ENCODE data around the gene ANKS1A.
"Not testable (repeated sequence)": the region's sequence is repeated elsewhere in the genome, so short reads cannot be mapped to it uniquely, and the experiment has no call there.

The ANKS1A gene

DNA sequence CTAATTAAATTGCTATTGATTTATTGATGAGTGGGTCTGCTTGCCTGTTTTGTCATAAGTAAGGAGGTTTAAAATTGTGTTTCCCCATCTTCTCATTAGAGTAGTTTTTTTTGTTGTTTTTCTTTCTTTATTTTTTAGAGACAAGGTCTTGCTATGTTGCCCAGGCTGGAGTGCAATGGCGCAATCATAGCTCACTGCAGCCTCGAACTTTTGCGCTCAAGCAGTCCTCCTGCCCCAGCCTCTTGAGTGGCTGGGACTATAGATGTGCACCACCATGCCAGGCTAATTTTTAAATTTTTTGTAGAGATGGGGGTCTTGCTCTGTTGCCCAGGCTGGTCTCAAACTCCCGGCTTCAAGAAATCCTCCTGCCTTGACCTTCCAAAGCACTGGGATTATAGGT, 31.0 kb downstream of the ANKS1A start:
- no peak for DNase-seq

GRCh38 chr6:34922177-34922663, 33.2 kb downstream of the ANKS1A start:
- DNase-seq, result no peak

DNA sequence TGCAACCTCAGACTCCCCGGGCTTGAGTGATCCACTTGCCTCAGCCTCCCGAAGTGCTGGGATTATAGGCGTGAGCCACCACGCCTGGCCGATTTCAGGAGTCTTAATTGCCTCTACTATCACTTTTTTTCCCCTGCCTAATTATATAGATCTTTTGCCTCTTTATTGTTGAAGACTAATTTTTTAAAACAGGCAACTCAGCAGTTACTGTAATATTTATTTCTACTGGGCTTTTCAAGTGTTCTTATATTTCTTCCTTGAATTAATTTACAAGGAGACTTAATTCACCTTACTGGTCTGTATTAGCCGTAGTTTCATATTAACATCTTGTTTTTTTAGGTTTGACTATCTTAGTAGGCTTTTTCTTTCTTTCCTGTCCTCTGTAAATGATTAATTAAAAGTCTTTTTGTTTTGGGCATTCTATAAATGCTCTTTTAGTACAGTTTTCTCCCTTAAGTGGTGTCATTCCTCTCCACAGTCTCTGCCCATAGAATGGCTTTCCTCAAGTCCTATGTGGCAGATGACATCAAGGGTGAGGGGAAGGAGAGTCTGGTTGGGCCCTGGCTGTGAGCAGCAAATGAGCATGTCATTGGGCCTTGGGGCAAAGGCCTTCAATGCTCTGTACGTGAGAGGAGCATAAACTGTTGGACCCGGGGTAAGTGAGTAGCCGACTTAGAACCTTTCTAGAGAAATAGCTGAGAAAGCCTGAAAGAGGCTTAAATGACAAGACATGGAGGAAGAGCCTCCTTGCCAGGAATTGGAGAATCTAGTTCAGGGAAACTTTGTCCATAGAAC, 36.0 kb downstream of the ANKS1A start:
- no peak for DNase-seq

GRCh38 chr6:34926655-34927054, 37.6 kb downstream of the ANKS1A start:
- no peak for DNase-seq

DNA sequence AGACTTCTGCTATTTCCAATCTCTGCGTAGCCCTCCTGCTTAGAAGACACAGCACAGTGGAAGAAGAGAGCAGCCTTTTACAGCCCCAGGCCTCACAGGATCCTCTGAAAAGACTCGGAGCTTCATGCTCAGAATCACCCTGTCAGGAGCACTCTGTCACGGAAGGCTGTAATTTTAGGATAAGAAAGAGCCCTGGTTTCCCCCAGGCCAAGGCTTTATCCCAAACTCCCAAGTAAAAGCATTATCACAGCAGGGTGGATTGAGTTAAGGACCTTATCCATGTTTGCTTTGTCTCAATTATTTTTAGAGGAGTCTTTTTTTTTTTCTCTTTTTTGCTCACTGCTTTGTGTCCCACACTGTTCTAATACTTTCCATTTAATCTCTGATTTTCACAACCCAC, 39.2 kb downstream of the ANKS1A start:
- no peak for DNase-seq

DNA sequence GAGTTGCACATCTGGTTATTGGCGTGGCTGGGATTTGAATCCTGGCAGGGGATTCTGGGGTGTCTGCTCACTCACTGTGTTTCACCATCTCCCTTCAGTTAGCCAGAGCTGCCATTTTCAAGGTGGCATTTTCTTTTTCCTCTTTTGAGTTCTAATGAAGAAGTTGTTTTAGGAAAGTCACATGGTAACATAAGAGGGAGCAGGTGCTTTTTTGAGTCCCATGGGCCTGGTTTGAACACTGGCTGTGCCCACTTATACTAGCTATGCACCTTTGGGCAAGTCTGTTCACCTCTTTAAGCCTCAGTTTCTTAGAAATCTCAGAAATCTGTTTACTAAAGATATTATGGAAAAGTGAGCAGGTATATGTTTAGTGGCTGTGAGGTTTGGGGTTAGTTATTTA, 39.6 kb downstream of the ANKS1A start:
- DNase-seq, result no peak

DNA sequence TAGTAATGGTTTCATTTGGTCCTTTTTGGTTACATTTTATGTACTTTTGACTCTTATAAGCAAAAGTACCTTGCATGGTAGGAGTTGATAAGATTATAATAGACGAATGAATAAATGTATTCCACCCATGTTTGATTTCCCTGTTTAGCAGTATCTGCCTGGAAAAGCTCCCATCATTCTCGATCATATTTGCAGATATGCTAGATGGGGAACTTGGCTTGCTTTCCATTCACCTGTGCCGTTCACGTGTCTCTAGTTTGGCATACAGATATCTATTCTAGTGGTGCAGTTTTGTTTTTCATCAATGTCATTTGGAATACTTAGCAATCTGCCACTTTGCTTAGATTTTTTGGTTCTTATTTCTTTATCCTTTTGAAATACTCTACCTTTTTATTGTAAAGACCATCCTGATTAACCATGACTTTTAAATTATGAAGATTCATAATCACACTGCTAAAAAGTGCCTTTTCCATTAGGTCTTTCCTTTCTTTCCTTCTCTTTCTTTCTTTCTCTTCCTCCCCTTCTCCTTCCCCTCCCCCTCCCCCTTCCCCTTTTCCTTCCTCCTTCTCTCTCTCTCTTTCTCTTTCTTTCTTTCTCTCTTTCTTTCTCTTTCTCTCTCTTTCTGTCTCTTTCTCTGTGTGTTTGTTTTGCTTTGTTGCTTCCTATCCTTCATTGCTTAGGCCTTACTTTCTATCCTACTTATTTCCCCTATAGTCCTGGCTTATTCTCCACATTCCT, 40.4 kb downstream of the ANKS1A start:
- no peak for DNase-seq

- no peak for DNase-seq
Observed at GRCh38 chr6:34930221-34930620, 41.2 kb downstream of the ANKS1A start.

DNA sequence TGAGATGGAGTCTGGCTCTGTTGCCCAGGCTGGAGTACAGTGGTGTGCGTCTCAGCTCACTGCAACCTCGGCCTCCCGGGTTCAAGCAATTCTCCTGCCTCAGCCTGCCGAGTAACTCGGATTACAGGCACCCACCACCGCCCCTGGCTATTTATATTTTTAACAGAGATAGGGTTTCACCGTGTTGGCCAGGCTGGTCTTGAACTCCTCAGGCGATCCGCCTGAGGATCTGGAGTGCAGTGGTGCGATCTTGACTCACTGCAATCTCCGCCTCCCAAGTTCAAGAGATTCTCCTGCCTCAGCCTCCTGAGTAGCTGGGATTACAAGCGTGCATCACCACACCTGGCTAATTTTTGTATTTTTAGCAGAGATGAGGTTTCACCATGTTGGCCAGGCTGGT, 43.1 kb downstream of the ANKS1A start:
- DNase-seq, result not testable (repeated sequence)

DNA sequence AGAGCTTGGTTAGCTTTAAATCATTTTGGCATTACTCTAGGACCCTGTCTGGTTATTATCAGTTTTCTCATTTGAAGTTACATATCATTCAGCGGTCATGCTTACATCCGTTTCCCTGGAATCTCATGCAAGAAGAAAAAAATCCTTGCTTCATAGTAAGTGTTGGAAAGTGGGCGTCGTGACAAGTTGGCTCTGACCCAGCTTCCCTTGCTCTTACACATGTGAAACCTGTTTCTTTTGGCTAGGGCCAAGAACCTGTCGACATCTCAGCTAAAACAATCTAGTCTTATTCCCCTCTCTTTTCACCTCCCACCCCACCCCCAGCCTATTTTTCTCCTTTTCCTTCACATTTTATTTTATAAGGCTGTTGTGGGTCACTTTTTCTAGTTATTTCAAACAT, 45.5 kb downstream of the ANKS1A start:
- peak; percentile 76 for DNase-seq

- no peak for DNase-seq
Observed at GRCh38 chr6:34938268-34938667, 49.2 kb downstream of the ANKS1A start.

DNA sequence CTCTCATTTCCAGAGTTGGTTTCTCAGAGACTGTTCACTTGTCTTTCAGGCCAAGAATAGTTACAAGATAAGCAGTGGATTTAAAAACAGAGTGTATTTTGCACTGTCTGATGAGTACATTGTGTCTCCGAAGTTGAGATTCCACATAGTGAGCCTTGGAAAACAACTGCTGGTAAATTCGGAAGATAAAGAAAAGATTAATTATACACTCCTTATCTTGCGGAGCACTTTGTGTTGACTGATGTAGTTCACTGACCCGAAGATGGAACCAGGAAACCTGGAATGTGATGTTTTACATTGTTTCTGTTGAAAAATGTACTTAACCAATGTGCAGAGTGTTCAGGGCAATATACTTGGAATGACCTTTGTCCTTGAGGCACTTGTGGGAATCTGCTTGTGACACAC, 51.0 kb downstream of the ANKS1A start:
- DNase-seq, result no peak

GRCh38 chr6:34941421-34941820, 52.4 kb downstream of the ANKS1A start:
- DNase-seq, result no peak

- no peak for DNase-seq
Observed at GRCh38 chr6:34945317-34945716, 56.3 kb downstream of the ANKS1A start.

DNA sequence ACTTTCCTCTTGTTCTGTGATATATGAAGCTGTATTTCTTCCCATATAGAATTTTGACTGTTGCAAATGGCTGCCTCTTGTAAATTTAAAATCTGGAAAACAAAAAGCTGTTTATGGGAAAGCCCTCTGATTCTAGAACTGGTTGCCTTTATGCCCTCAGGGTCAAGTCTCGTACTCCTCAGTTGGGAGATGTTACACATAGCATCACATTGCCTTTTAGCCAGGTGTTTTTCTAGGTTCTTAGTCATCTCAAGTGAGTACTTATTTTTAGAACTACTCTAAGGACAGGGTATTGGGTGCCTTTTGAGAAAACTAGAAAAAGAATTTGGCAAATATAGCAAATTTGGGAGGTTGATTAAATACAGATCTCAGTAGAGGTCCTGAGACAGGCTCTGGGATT, 58.5 kb downstream of the ANKS1A start:
- DNase-seq, result no peak

GRCh38 chr6:34949636-34950035, 60.6 kb downstream of the ANKS1A start:
- no peak for DNase-seq

GRCh38 chr6:34950849-34951248, 61.8 kb downstream of the ANKS1A start:
- DNase-seq, result no peak

- no peak for DNase-seq
Observed at GRCh38 chr6:34951731-34952130, 62.7 kb downstream of the ANKS1A start.

DNA sequence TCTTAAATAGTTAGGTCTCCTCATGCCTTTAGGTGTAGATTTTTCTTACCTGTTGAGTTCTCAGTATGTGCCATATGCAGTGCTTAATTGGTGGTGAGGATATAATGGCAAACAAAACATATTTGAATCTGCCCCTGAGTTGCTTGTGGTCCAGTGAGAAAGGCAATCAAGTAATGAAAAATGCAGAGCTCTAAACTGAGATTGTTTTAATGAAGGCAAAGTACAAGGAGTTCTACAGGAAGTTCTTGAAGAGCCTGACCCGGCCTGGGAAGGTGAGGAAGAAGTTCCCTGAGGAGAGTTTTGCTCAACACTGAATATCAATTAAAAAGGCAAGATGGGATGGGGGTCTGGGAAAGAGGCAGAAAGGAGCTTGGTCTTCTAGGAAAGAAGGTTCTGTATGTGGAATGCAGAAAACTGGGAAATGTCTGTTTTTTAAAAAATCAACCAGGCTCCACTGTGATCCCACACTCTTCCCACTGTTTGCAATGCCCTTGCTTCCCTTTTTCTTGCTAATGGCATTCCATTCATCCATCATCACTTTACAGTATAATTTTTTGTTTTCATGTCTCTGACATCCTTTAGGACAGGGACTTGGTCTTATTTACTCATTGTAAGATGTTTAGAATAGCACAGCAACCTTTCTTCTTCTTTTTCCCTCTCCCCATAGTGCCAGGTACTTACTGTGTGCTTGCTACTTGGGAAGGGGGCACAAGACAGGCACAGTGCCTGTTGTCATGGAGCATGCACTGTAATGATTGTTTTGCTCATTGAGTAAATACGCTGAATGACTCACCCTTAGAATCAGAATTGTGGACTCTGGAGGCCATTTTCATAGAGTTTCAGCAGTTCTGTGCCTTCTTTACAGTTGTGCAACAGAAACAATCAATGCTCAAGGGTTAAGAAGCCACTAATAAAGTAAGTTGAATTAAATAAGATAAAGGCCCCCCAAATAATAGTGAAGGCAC, 64.3 kb downstream of the ANKS1A start:
- no peak for DNase-seq

DNA sequence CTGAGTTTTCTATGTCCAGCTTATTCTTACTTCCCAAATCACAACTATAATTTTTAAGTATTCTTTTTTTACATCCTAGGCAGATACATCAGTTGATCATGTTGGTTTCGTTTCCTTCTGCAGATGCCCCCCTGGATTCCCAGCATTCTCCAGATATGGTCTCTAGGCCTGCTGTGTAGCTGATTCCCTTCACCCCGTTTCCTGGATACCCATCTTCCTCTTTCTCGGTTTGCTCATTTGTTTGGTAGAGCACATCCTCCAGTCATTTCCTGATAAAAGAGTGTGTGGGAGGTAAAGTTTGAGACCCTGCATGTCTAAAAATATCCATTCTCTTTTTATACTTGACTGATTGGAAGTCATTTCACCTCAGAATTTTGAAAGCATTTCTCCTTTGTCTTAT, 66.4 kb downstream of the ANKS1A start:
- DNase-seq, result no peak

GRCh38 chr6:34957231-34957783, 68.3 kb downstream of the ANKS1A start:
- no peak for DNase-seq

- DNase-seq, result no peak
Observed at GRCh38 chr6:34958734-34959133, 69.7 kb downstream of the ANKS1A start.

DNA sequence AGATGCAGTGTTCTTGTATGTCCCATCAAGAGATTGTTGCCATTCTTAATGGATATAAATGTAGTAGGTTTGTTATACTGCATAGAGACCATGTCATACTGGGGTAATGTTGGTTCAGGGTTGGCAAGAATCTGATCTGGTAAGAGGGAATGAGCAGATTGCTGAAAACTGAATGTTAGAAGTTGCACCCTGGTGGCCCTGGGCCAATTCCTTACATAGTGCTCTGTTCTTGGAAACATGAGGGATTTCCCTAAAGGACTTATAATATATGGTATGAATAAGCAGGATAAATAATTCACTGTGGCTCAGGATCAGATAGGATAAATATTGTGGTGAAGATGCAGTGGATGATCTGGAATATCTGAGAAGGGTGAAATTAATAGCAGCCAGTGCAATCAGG, 70.2 kb downstream of the ANKS1A start:
- no peak for DNase-seq

Measured in right hindlimb (tissue), 1 donor.